Measurements from ENCODE around the gene MRPL34.

The MRPL34 gene

GRCh38 chr19:17309198-17309964 is 3.7 kb downstream of the MRPL34 start, which contains the start of gene DDA1:
Gene DDA1 (plus strand): TSS chr19:17309563. CDS start chr19:17309655, 92 bp downstream.
- DNase-seq (ENCODE audit: low read depth in 2 of 2): peak; percentile 97 to 99

- no peak for DNase-seq (ENCODE audit: low read depth in 2 of 2)
These were observed 4.3 kb downstream of the MRPL34 start for GRCh38 chr19:17309965-17310461.

- DNase-seq (ENCODE audit: low read depth in 2 of 2): no peak
These were observed 6.0 kb downstream of the MRPL34 start for GRCh38 chr19:17311455-17312188.

GRCh38 chr19:17312189-17313113 is 6.8 kb downstream of the MRPL34 start:
- no peak for DNase-seq (ENCODE audit: low read depth in 2 of 2)

GRCh38 chr19:17314007-17314593 is 8.4 kb downstream of the MRPL34 start:
- no peak for DNase-seq (ENCODE audit: low read depth in 2 of 2)

- DNase-seq (ENCODE audit: low read depth in 2 of 2): no peak
These were observed 13.3 kb downstream of the MRPL34 start for GRCh38 chr19:17318966-17319365.

GRCh38 chr19:17319473-17320238 is 14.0 kb downstream of the MRPL34 start:
- no peak for DNase-seq (ENCODE audit: low read depth in 2 of 2)

- no peak for DNase-seq (ENCODE audit: low read depth in 2 of 2)
These were observed 14.8 kb downstream of the MRPL34 start for GRCh38 chr19:17320435-17320834.

- DNase-seq (ENCODE audit: low read depth in 2 of 2): no peak
These were observed 16.2 kb downstream of the MRPL34 start for GRCh38 chr19:17321655-17322489.

GRCh38 chr19:17322854-17323253 is 17.2 kb downstream of the MRPL34 start:
- no peak for DNase-seq (ENCODE audit: low read depth in 2 of 2)

- no peak for DNase-seq (ENCODE audit: low read depth in 2 of 2)
These were observed 17.8 kb downstream of the MRPL34 start for GRCh38 chr19:17323300-17323963.

- no peak for DNase-seq (ENCODE audit: low read depth in 2 of 2)
These were observed 18.3 kb downstream of the MRPL34 start for GRCh38 chr19:17323964-17324332.

- no peak for DNase-seq (ENCODE audit: low read depth in 2 of 2)
These were observed 18.9 kb downstream of the MRPL34 start for GRCh38 chr19:17324357-17325114.

GRCh38 chr19:17325133-17325532 is 19.5 kb downstream of the MRPL34 start:
- no peak for DNase-seq (ENCODE audit: low read depth in 2 of 2)

GRCh38 chr19:17325881-17326594 is 20.4 kb downstream of the MRPL34 start:
- DNase-seq (ENCODE audit: low read depth in 2 of 2): no peak

GRCh38 chr19:17326595-17326966 is 20.9 kb downstream of the MRPL34 start:
- DNase-seq (ENCODE audit: low read depth in 2 of 2): no peak

GRCh38 chr19:17327068-17327653 is 21.5 kb downstream of the MRPL34 start:
- DNase-seq (ENCODE audit: low read depth in 2 of 2): no peak
